Activated T-cell treated with anti-CD3 and anti-CD28 coated beads, Interleukin-2, amount 50 U/mL, for 24 hours (primary cell): ENCODE measurements around the gene UBE2J2.
A peak's percentile ranks its signal among the peaks of the same experiment; 100 is the strongest.

Source experiments
- DNase-seq: peaks from one replicate; pipeline ENCODE4 v3.0.0-alpha.2; 2020
- H3K27ac Mint-ChIP-seq: 2 replicates; pipeline ENCODE4 v1.8.0; 2020; ENCODE audit warnings: mild to moderate bottlenecking, mixed read lengths
- H3K27me3 Mint-ChIP-seq: 2 replicates; pipeline ENCODE4 v1.8.0; 2020; ENCODE audit warnings: mixed read lengths
- H3K36me3 Mint-ChIP-seq: 2 replicates; pipeline ENCODE4 v1.8.0; 2020; ENCODE audit warnings: low read depth, mixed read lengths
- H3K4me1 Mint-ChIP-seq: 2 replicates; pipeline ENCODE4 v1.8.0; 2020; ENCODE audit warnings: low read depth, mixed read lengths
- H3K4me3 Mint-ChIP-seq: 2 replicates; pipeline ENCODE4 v1.8.0; 2020; ENCODE audit warnings: mild to moderate bottlenecking, moderate library complexity, mixed read lengths
- H3K9me3 Mint-ChIP-seq: 2 replicates; pipeline ENCODE4 v1.8.0; 2020; ENCODE audit warnings: mixed read lengths

UBE2J2 gene

DNA sequence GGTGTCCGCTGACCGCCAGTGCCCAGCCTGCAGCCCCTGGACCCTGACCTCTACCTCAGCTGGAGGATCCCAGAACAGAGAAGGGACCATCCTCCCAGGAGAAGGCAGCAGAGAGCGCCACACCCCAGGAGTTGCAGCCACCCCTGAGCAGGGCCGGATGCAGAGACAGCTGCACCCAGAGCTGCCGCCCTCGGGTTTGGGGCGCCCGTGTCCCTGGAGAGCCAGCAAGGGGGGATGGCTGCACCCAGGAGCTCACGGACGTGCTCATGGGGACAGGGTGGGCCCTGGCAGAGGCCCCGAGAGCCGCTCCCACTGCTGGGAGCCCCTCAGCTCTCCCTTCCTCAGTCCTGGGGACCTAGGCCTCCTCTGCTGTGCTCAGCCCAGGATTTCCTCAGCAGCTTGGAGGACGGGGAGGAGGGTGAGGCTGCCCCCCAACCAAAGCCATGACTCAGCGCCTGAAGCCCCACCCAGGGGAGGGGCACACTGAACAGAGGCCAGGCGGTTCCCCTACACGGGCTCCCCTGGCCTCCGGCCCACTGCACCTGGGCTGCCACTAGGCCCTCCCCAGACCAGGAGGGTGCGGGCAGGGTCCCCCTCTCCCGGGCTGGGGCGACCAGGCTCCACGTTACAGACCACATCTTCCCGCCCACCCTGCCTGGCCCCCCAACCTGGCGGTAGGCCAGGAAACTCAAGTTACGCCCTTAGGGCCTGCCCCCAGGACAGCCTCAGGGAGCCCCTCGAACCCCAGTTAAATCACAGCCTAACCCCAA is 31.8 kb upstream of the UBE2J2 start:
- Mint-ChIP-seq H3K36me3 (peaks cover 19% of the 10 kb centered on the region), H3K27ac (peak overlapping the region; percentile 90), H3K9me3 (no peaks in the 10 kb centered on the region), H3K27me3 (no peaks in the 10 kb centered on the region), H3K4me3 (peak overlapping the region; percentile 85), H3K4me1 (peaks cover 32% of the 10 kb centered on the region)
- DNase-seq: peak; percentile 82

- DNase-seq: no peak
- H3K9me3 Mint-ChIP-seq: no peaks in the 10 kb centered on the region
- H3K4me3 Mint-ChIP-seq: peak overlapping the region; percentile 85
- no peaks in the 10 kb centered on the region for H3K27me3 Mint-ChIP-seq
- peaks cover 24% of the 10 kb centered on the region for H3K4me1 Mint-ChIP-seq
- H3K36me3 Mint-ChIP-seq: peaks cover 10% of the 10 kb centered on the region
- H3K27ac Mint-ChIP-seq: peak overlapping the region; percentile 57
Measured at GRCh38 chr1:1304331-1305299, 31.0 kb upstream of the UBE2J2 start.

- DNase-seq: no peak
- H3K4me1 Mint-ChIP-seq: peaks cover 22% of the 10 kb centered on the region
- H3K4me3 Mint-ChIP-seq: no peak overlapping the region
- H3K27ac Mint-ChIP-seq: peak overlapping the region; percentile 26
- peaks cover 4% of the 10 kb centered on the region for H3K36me3 Mint-ChIP-seq
- H3K27me3 Mint-ChIP-seq: no peaks in the 10 kb centered on the region
- no peaks in the 10 kb centered on the region for H3K9me3 Mint-ChIP-seq
Measured at GRCh38 chr1:1303736-1304135, 30.1 kb upstream of the UBE2J2 start.

DNA sequence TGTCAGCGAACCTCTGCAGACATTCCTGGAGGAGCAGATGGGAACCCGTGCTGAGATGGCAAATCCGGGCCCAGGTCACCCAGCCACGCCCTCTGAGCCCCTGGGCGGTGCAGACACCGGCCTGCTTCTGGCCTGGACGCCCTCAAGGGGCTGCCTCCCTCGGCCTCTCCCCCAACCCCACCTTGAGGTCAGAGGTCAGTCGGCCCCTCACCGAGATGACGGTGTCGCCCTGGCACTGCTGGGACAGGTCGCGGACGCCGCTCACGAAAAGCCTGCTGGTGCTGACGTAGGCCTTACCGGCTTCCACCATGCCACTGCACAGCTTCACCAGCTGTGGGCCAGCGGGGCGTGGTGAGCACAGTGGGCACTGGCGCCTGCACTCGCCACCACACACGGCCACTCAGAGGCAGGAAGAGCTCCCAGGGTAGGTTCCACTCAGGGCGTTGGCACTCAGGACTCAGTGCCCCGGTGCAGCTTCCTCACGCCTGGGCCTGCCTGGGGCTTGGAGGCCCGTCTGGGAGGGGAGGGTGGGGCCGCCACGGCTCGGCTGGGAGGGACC is 29.4 kb upstream of the UBE2J2 start:
- no peak overlapping the region for H3K4me3 Mint-ChIP-seq
- no peak overlapping the region for H3K27ac Mint-ChIP-seq
- no peaks in the 10 kb centered on the region for H3K9me3 Mint-ChIP-seq
- no peak for DNase-seq
- no peaks in the 10 kb centered on the region for H3K27me3 Mint-ChIP-seq
- peaks cover 4% of the 10 kb centered on the region for H3K36me3 Mint-ChIP-seq
- H3K4me1 Mint-ChIP-seq: peaks cover 22% of the 10 kb centered on the region

GRCh38 chr1:1302006-1302430 is 28.4 kb upstream of the UBE2J2 start:
- no peaks in the 10 kb centered on the region for H3K9me3 Mint-ChIP-seq
- DNase-seq: no peak
- peaks cover 5% of the 10 kb centered on the region for H3K36me3 Mint-ChIP-seq
- H3K27me3 Mint-ChIP-seq: no peaks in the 10 kb centered on the region
- H3K27ac Mint-ChIP-seq: no peak overlapping the region
- no peak overlapping the region for H3K4me3 Mint-ChIP-seq
- peaks cover 20% of the 10 kb centered on the region for H3K4me1 Mint-ChIP-seq

GRCh38 chr1:1300352-1300739 is 26.7 kb upstream of the UBE2J2 start:
- H3K4me3 Mint-ChIP-seq: no peak overlapping the region
- peaks cover 6% of the 10 kb centered on the region for H3K4me1 Mint-ChIP-seq
- peaks cover 4% of the 10 kb centered on the region for H3K36me3 Mint-ChIP-seq
- no peak overlapping the region for H3K27ac Mint-ChIP-seq
- H3K9me3 Mint-ChIP-seq: no peaks in the 10 kb centered on the region
- no peaks in the 10 kb centered on the region for H3K27me3 Mint-ChIP-seq
- no peak for DNase-seq

DNA sequence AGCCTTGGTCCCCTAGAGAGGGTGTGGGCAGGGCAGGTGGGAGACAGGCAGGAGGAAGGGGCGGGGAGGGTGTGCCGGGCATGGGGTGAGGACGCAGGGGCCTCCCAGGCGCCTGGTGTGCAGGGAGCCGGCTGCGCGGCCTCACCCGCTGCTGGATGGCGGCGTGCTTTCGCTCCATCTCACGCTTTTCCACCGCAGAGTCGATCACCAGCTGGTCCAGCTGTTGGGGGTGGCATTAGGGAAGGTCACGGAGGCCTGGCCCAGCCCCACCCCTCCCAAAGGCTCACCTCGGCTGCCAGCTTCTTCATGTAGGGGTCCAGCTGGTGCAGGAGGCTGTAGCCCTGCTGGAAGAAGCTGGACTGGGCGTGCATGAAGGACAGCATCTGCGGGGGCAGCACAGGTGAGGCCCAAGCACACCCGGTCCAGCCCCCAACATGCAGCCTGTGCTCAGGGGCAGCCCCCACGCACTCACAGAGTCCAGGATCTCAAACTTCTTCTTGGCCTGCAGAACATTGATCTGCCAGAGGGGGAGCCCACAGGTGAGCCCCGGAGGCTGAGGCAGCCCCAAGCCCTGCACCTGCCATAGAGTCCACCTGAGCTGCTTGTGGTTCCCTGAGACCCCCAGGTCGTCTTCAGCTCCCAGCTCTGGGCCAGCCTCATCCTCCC is 26.2 kb upstream of the UBE2J2 start:
- H3K36me3 Mint-ChIP-seq: peaks cover 8% of the 10 kb centered on the region
- H3K27ac Mint-ChIP-seq: no peak overlapping the region
- H3K9me3 Mint-ChIP-seq: no peaks in the 10 kb centered on the region
- peaks cover 4% of the 10 kb centered on the region for H3K4me1 Mint-ChIP-seq
- no peak overlapping the region for H3K4me3 Mint-ChIP-seq
- no peaks in the 10 kb centered on the region for H3K27me3 Mint-ChIP-seq
- no peak for DNase-seq

DNA sequence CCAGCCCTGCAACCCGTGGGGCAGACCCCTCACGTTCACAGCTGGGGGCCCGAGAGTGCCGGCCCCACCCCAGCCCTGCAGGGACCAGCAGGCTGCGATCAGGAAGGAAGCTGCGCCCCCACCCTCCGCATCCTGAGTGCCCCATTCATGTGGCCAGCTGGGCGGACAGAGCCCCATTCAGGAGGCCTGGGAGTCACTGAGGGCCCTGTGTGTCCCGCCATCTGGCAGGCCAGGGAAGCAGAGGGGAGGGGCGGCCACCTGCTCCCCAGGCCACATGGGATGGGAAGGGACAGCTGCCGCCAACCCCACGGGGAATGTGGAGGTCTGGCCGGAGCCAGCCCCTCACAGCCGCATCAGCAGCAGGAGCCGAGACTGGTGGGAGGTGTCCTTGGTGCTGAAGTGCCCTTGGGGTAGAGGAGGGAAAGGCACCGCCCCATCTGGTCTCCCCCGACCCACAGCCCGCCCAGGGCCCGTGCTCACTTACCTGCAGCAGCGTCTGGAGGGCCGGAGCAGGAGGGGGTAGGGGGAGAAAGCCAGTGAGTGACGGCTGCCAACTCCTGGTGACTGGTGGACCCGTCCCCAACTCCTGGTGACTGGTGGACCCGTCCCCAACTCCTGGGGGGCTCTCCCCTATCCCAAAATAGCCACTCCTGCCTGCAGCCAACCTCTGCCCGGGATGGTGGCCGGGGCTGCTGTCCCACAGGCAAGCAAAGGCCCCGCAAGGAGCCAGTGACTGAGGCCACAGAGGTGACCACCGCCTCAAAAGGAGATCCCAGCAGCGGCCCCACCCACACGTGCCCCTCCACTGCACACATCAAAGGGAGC is 25.4 kb upstream of the UBE2J2 start:
- DNase-seq: no peak
- Mint-ChIP-seq H3K4me1 (no peaks in the 10 kb centered on the region), H3K9me3 (no peaks in the 10 kb centered on the region), H3K27me3 (no peaks in the 10 kb centered on the region), H3K27ac (no peak overlapping the region), H3K36me3 (peaks cover 8% of the 10 kb centered on the region), H3K4me3 (no peak overlapping the region)

DNA sequence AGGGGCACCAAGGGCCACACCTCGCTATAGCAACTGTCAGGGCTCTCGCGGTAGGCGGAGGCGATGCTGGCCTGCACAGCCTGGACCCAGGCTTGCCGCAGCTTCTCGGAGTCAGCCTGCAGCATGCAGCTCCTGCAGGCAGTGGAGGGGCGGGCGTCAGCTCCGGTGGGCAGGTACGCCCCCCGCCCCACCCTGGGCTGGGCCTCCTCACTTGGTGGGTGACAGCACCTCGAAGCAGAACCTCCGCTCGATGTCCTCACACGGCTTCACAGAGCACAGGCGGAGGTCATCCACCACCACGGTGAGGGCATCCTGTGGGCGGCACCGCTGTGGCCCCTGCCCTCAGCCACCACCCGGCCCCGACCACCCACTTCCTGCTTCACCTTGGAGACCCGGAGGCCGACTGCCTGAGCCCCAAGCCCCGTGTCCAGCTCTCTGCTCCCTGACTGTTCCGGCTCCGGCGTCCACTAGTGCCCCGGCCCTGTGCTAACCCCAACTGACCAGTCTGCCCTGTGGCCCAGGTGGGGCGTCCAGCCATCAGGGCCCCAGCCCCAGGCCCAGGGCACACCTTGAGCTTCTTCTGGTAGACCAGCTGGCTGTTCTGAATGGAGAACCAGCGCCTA is 24.3 kb upstream of the UBE2J2 start:
- no peaks in the 10 kb centered on the region for H3K9me3 Mint-ChIP-seq
- peaks cover 8% of the 10 kb centered on the region for H3K36me3 Mint-ChIP-seq
- no peak for DNase-seq
- H3K4me1 Mint-ChIP-seq: no peaks in the 10 kb centered on the region
- no peak overlapping the region for H3K4me3 Mint-ChIP-seq
- no peak overlapping the region for H3K27ac Mint-ChIP-seq
- no peaks in the 10 kb centered on the region for H3K27me3 Mint-ChIP-seq

DNA sequence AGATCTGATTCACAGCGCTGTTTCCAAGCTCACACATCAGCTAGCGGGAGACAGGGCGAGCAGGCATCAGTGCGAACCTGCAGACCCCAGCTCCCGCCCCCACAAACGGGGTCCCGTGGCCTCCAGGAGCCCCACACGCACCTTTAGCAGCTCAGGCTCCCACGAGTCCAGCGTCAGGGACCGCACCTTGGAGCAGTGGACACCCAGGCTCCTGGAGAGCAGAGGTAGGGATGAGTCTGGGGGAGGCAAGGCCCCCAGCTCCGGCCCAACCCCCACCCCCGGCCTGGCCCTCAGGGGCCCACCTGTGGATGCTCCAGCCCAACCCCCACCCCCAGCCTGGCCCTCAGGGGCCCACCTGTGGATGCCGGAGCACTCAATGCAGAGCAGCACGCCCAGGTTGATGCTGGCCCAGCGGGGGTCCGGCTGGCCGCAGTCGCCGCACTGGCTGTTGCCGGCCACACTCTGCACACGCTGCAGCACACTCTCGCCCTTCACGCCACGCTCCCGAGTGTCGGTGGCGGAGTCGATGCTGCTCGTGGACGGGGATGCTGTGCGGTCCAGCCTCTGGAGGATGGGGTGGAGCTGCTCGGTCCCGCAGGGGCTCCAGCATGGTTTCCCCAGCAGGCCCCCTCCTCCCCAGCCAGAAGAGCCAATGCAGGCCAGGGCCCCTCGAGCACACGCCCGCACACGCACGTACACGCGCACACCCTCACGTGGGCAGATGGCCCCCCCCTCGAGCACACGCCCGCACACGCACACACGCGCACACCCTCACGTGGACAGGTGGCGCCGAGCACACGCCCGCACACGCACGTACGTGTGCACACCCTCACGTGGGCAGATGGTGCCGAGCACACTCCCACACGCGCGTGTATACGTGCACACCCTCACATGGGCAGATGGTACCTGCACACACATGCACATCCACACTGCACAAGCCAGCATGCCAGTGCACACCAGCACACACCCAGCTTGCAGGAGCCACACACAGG is 22.7 kb upstream of the UBE2J2 start:
- Mint-ChIP-seq H3K4me1 (no peaks in the 10 kb centered on the region), H3K9me3 (no peaks in the 10 kb centered on the region), H3K27ac (no peak overlapping the region), H3K36me3 (peaks cover 8% of the 10 kb centered on the region), H3K27me3 (no peaks in the 10 kb centered on the region), H3K4me3 (no peak overlapping the region)
- DNase-seq: no peak

DNA sequence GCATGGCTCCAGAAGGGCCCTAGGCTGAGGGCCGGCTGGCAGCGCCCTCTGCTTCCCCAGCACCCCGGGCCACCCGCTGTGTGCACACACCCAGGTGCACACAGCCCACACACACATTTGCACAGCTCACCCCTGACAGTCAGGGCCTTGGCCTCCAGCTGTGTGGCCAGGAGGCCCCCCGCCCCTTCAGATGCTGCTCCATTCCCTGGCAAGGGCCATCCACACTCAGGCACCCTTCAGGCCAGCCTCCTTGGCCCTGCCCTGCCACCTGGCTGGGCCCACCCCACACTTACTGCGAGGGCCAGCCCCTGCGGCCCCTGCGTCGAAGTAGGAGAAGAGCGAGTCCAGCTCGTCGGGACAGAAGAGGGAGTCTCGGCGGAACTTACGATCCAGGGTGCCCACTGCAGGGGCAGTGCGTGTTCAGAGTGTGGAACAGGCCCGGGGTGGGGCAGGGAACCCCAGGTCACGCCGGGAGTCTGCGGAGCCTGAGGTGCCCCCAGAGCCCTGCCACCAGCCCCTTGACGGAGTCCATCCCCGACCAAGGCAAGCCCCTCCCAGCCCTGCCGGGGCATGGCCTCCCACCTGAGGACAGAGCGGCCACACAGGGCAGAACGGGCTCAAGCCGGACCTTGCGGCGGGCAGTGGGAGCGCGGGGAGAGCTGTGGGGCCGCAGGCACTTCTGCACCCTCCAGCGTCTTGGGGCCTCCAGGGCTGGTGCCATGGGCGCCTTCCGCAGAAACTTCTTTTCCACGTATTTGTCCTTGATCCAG is 21.7 kb upstream of the UBE2J2 start:
- Mint-ChIP-seq H3K4me1 (no peaks in the 10 kb centered on the region), H3K27ac (no peak overlapping the region), H3K27me3 (no peaks in the 10 kb centered on the region), H3K4me3 (no peak overlapping the region), H3K9me3 (no peaks in the 10 kb centered on the region), H3K36me3 (peaks cover 8% of the 10 kb centered on the region)
- DNase-seq: no peak
